ENCODE results near the gene NRARP. TPM values are rescaled to one million over a fixed set of nuclear protein-coding genes. Genes with fewer than 3 reads are reported as not detected.

NRARP gene
- total and polyA plus RNA-seq, 2 of the 13 experiments (the other 11 are each of a cell fraction or from before 2014, with no cell fraction given): 0.22 to 0.46 TPM

DNA sequence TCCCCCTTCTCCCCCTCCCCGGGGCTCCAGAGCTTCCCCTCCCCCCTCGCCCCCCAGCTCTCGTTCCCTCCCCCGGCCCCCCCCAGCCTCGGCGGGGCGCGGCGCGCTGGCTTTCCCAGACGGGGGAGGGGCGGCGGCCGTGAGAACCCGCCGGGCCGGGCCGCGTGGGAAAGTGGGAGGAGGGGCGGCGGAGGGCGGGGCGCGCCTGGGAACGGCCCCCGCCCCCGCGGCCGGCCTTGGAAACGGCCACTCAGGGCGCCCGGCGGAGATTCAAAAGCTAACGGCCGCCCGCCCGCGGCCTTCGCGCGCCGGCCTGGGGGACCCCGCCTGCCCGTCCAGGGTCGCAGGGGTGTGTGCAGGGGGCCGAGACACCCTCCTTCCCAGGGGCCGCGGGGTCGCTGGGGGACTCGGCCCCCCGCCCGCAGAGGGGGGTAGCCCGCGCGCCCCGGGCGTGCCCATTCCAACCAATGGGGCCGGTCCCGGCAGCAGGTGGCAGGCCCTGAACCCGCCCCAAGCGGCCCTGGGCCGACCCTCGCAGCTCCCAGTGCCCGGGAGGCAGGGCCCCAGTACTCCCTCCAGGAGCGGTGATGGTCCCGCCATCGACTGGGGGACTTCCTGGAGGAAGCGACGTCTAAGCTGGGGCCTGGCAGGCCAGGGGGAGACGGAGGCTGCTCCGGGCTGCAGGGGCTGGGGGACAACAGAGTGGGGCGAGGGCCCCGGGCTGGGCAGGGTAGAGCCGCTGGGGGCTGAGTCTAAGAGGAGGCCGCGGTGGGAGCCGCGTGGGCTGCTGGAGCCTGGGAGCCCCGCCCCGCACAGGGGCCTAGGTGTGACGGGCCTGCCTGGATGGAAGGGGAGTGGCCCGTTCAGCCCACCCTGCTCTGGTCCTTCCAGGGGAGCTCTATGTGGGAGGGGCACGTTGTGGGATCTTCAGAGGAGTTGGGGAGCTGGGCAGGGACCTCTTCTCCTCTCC lies 14.2 kb upstream of the NRARP start (continued):
- TF ChIP-seq, protein P1, sequence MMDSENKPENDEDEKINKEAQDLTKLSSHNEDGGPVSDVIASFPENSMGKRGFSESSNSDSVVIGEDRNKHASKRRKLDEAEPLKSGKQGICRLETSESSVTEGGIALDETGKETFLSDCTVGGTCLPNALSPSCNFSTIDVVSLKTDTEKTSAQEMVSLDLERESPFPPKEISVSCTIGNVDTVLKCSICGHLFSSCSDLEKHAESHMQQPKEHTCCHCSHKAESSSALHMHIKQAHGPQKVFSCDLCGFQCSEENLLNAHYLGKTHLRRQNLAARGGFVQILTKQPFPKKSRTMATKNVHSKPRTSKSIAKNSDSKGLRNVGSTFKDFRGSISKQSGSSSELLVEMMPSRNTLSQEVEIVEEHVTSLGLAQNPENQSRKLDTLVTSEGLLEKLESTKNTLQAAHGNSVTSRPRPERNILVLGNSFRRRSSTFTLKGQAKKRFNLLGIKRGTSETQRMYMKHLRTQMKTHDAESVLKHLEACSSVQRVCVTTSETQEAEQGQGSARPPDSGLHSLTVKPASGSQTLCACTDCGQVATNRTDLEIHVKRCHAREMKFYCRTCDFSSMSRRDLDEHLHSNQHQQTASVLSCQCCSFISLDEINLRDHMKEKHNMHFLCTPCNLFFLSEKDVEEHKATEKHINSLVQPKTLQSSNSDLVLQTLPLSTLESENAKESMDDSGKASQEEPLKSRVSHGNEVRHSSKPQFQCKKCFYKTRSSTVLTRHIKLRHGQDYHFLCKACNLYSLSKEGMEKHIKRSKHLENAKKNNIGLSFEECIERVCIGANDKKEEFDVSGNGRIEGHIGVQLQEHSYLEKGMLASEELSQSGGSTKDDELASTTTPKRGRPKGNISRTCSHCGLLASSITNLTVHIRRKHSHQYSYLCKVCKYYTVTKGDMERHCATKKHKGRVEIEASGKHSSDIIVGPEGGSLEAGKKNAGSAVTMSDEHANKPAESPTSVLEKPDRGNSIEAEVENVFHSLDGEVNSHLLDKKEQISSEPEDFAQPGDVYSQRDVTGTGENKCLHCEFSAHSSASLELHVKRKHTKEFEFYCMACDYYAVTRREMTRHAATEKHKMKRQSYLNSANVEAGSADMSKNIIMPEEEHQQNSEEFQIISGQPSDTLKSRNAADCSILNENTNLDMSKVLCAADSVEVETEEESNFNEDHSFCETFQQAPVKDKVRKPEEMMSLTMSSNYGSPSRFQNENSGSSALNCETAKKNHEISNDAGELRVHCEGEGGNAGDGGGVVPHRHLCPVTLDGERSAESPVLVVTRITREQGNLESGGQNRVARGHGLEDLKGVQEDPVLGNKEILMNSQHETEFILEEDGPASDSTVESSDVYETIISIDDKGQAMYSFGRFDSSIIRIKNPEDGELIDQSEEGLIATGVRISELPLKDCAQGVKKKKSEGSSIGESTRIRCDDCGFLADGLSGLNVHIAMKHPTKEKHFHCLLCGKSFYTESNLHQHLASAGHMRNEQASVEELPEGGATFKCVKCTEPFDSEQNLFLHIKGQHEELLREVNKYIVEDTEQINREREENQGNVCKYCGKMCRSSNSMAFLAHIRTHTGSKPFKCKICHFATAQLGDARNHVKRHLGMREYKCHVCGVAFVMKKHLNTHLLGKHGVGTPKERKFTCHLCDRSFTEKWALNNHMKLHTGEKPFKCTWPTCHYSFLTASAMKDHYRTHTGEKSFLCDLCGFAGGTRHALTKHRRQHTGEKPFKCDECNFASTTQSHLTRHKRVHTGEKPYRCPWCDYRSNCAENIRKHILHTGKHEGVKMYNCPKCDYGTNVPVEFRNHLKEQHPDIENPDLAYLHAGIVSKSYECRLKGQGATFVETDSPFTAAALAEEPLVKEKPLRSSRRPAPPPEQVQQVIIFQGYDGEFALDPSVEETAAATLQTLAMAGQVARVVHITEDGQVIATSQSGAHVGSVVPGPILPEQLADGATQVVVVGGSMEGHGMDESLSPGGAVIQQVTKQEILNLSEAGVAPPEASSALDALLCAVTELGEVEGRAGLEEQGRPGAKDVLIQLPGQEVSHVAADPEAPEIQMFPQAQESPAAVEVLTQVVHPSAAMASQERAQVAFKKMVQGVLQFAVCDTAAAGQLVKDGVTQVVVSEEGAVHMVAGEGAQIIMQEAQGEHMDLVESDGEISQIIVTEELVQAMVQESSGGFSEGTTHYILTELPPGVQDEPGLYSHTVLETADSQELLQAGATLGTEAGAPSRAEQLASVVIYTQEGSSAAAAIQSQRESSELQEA (CRISPR knock-in tag; IDR thresholded peaks at IDR 0.05; ENCODE audit: not compliant biosample characterization): no peak
- peak; percentile 17; the same call in 1 of the 2 replicates for TF ChIP-seq RBFOX2 (IDR thresholded peaks at IDR 0.05; ENCODE audit: low read depth, low read length)
- TF ChIP-seq, protein P2, sequence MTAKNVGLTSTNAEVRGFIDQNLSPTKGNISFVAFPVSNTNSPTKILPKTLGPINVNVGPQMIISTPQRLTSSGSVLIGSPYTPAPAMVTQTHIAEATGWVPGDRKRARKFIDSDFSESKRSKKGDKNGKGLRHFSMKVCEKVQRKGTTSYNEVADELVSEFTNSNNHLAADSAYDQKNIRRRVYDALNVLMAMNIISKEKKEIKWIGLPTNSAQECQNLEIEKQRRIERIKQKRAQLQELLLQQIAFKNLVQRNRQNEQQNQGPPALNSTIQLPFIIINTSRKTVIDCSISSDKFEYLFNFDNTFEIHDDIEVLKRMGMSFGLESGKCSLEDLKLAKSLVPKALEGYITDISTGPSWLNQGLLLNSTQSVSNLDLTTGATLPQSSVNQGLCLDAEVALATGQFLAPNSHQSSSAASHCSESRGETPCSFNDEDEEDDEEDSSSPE (CRISPR knock-in tag; IDR thresholded peaks at IDR 0.05): peak; percentile 48; the same call in 1 of the 2 replicates
